GM12874 (cell line): ENCODE measurements around the gene UGT2B15.
"Not testable (repeated sequence)": the region's sequence is repeated elsewhere in the genome, so short reads cannot be mapped to it uniquely, and the experiment has no call there.

Experiments
- TF ChIP-seq, protein P1 (sequence below): IDR thresholded peaks from 2 replicates; pipeline ENCODE4 v1.5.1; 2011; ENCODE audit warnings: low read depth, mild to moderate bottlenecking, control low read depth, low read length, moderate library complexity; ENCODE audit not compliant: insufficient read depth

The UGT2B15 gene

GRCh38 chr4:68670479-68670939 lies at the start of gene UGT2B15:
Gene UGT2B15, minus strand, starts transcription at chr4:68670652. Its CDS starts 34 bp downstream, at chr4:68670618.
- TF ChIP-seq, protein P1, sequence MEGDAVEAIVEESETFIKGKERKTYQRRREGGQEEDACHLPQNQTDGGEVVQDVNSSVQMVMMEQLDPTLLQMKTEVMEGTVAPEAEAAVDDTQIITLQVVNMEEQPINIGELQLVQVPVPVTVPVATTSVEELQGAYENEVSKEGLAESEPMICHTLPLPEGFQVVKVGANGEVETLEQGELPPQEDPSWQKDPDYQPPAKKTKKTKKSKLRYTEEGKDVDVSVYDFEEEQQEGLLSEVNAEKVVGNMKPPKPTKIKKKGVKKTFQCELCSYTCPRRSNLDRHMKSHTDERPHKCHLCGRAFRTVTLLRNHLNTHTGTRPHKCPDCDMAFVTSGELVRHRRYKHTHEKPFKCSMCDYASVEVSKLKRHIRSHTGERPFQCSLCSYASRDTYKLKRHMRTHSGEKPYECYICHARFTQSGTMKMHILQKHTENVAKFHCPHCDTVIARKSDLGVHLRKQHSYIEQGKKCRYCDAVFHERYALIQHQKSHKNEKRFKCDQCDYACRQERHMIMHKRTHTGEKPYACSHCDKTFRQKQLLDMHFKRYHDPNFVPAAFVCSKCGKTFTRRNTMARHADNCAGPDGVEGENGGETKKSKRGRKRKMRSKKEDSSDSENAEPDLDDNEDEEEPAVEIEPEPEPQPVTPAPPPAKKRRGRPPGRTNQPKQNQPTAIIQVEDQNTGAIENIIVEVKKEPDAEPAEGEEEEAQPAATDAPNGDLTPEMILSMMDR = not testable (repeated sequence)

DNA sequence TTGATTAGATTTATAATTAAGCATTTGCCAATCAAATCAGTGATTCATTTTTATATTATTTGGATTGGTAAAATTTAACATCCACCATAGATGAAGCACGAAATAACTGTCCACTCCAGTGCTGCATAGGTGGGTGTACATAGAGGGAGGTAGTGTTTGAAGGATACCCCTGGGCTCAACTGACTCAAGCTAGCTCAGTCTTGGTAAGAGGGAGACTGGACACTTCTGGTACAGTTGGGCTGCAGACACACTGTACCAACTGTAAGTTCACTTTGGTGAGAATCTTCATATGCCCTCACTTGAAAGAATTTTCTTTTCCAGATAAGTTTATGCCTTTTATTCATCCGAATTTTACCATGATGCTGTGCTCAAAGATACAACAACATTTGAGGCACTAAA lies 48.6 kb upstream of the UGT2B15 start:
- TF ChIP-seq, protein P1 = no peak

GRCh38 chr4:68718447-68719074 lies 48.1 kb upstream of the UGT2B15 start:
- TF ChIP-seq, protein P1 = no peak

DNA sequence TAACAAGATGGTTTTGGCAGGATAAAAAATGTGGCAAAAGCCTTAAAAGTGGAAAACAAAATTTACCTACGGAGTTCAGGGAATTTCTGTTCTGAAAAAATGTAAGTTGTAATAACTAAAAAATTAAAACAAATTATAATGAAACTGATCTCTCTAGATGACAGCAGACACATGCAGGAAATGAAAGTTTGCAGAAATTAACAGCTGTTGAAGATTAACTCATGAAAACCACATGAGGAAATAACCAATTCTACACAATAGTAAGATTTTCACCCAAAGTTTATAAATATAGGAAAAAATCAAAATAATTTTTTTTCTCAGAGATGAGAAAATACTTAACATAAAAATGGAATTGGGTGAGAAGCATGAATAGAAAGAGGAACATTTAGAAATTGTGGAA lies 47.5 kb upstream of the UGT2B15 start:
- TF ChIP-seq, protein P1 = no peak

GRCh38 chr4:68714400-68714799 lies 43.9 kb upstream of the UGT2B15 start:
- TF ChIP-seq, protein P1 = no peak

DNA sequence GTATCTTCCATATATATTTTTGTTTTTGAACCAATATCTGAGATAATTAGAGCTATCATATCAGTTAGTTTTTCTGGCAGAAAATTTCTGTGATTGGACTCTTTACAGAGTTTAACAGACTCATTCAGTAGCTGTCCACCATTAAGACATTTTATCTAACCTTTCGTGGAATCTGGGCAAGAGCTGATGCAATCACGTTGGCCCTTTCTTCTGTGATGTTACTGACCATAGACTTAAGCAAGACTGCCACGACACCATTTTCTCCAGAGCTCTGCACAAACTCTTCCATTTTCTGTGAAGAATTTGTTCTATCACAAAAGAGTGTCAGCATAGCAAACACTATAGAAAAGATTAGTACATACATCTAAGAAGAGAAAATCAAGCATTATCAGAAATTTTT lies 41.8 kb upstream of the UGT2B15 start:
- TF ChIP-seq, protein P1 = no peak

DNA sequence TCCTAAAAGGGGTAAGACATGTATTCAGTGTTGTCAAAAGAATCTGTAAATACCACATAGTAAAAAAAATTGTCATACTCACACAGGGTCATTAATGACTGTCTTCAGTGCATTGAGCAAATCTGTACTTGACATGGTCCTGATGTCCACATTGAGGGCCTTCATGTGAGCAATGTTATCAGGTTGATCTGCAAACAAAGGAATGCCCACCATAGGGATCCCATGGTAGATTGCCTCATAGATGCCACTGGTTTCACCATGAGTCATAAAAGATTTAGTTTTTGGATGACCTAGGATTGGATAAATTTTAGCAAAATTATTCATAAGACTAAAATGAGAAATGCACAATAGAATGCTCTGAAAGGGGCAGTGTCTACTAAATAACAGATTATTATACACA lies 38.1 kb upstream of the UGT2B15 start:
- TF ChIP-seq, protein P1 = no peak
